Endothelial cell of umbilical vein (primary cell): ENCODE measurements around the gene SMURF1. TPM values are rescaled to one million over a fixed set of nuclear protein-coding genes. Genes with fewer than 3 reads are reported as not detected.

Experiments
- BruUV-seq: library from RNA; stranded (reverse); fragments of 400-500 nt; replicated peaks from 2 replicates; lab custom pipeline; 2021; lab: Mats Ljungman, UMichigan
- CTCF ChIA-PET: fragments of 300-600, 350-600 bp; sonication (Branson Sonifier 250); formaldehyde crosslinking; loops from one replicate; lab custom pipeline; 2021; ENCODE audit warnings: antibody characterized with exemption, inconsistent platforms; lab: Charles Lee
- POLR2A ChIA-PET: fragments of 300-600, 350-600 bp; sonication (Branson Sonifier 250); formaldehyde crosslinking; loops from one replicate; lab custom pipeline; 2021; ENCODE audit warnings: antibody characterized with exemption, inconsistent platforms; lab: Charles Lee
- DNase-seq: peaks from one replicate; pipeline ENCODE4 v3.0.0-alpha.2; 2011; ENCODE audit warnings: low read depth, low spot score
- FAIRE-seq: peaks from 2 replicates; lab custom pipeline; 2011; peaks lifted over from hg19 to GRCh38; lab: Jason Lieb, UNC
- H2AFZ ChIP-seq: 2 replicates; pipeline ENCODE4 v1.6.0; 2012; ENCODE audit warnings: low read depth, low read length, control low read depth, inconsistent platforms
- H3K27ac ChIP-seq: 2 replicates; pipeline ENCODE4 v1.5.1; 2011; ENCODE audit warnings: low read depth, mild to moderate bottlenecking, control low read depth, low read length, moderate library complexity; ENCODE audit not compliant: insufficient read depth
- H3K27me3 ChIP-seq, 2 experiments: 2 replicates each; pipeline versions ENCODE4 v1.6.0 to v1.6.1; 2011; ENCODE audit warnings: low read length in 2 of 2, mixed read lengths in 1 of 2; ENCODE audit not compliant: control insufficient read depth in 2 of 2, insufficient read depth in 2 of 2
- H3K36me3 ChIP-seq, 2 experiments: 2 replicates in 1 of 2; 3 replicates in 1 of 2; pipeline ENCODE4 v1.5.1; 2011; ENCODE audit warnings: low read length in 2 of 2, mild to moderate bottlenecking in 1 of 2, moderate library complexity in 1 of 2; ENCODE audit not compliant: control insufficient read depth in 2 of 2, insufficient read depth in 2 of 2; ENCODE audit errors: extremely low read depth in 1 of 2
- H3K4me1 ChIP-seq: 3 replicates; pipeline ENCODE4 v1.5.1; 2011; ENCODE audit warnings: mild to moderate bottlenecking, low read length; ENCODE audit not compliant: control insufficient read depth, insufficient read depth; ENCODE audit errors: extremely low read depth
- H3K4me2 ChIP-seq: 2 replicates; pipeline ENCODE4 v1.6.1; 2011; ENCODE audit warnings: low read length, control low read depth, mixed read lengths; ENCODE audit not compliant: insufficient read depth
- H3K4me3 ChIP-seq, 3 experiments: fragments of 200-600 bp in 1 of 3; sonication (generic), shearing (Covaris generic) in 1 of 3; replicated peaks in 1 of 3; 2 replicates each; pipeline ENCODE4 v1.5.1; 2011 to 2016; ENCODE audit warnings: control low read depth in 3 of 3, low read length in 3 of 3, mild to moderate bottlenecking in 2 of 3, inconsistent platforms in 1 of 3, low read depth in 1 of 3, moderate library complexity in 1 of 3; ENCODE audit not compliant: insufficient read depth in 1 of 3
- H3K79me2 ChIP-seq: 2 replicates; pipeline ENCODE4 v1.6.0; 2012; ENCODE audit warnings: low read length, inconsistent platforms; ENCODE audit not compliant: control insufficient read depth, insufficient read depth
- H3K9ac ChIP-seq: replicated peaks from 2 replicates; pipeline ENCODE3; 2011; ENCODE audit warnings: low read length, control low read depth; ENCODE audit not compliant: insufficient read depth; ENCODE audit errors: extremely low read depth
- H3K9me1 ChIP-seq: replicated peaks from 3 replicates; pipeline ENCODE4 v1.6.0; 2011; ENCODE audit warnings: mild to moderate bottlenecking, low read length; ENCODE audit not compliant: control insufficient read depth, insufficient read depth; ENCODE audit errors: extremely low read depth
- H3K9me3 ChIP-seq: replicated peaks from 2 replicates; pipeline ENCODE4 v1.5.1; 2012; ENCODE audit warnings: low read length, inconsistent platforms; ENCODE audit not compliant: control insufficient read depth, insufficient read depth
- H4K20me1 ChIP-seq: replicated peaks from 2 replicates; pipeline ENCODE3; 2011; ENCODE audit warnings: mild to moderate bottlenecking, low read length; ENCODE audit not compliant: control insufficient read depth, insufficient read depth; ENCODE audit errors: extremely low read depth
- CTCF ChIP-seq, 2 donors: IDR thresholded peaks; 1 replicate in 1 of 2; 2 replicates in 1 of 2; pipeline ENCODE4 v1.5.1; 2011; ENCODE audit warnings: low read length in 2 of 2, mild to moderate bottlenecking in 2 of 2, moderate library complexity in 2 of 2, control low read depth in 1 of 2, inconsistent platforms in 1 of 2, low read depth in 1 of 2; ENCODE audit not compliant: insufficient read depth in 1 of 2; ENCODE audit errors: extremely low read depth in 1 of 2
- EZH2 ChIP-seq: IDR thresholded peaks from 2 replicates; pipeline ENCODE4 v1.6.1; 2012; ENCODE audit warnings: borderline replicate concordance, low read depth, mild to moderate bottlenecking, moderate library complexity, low read length, inconsistent platforms; ENCODE audit not compliant: severe bottlenecking
- FOS ChIP-seq: IDR thresholded peaks from 2 replicates; pipeline ENCODE4 v1.6.1; 2011; ENCODE audit warnings: mild to moderate bottlenecking, low read length, moderate library complexity, borderline replicate concordance; ENCODE audit not compliant: insufficient read depth
- GATA2 ChIP-seq: IDR thresholded peaks from 2 replicates; pipeline ENCODE4 v1.7.0; 2011; ENCODE audit warnings: low read depth, mild to moderate bottlenecking, moderate library complexity, mixed read lengths, low read length; ENCODE audit not compliant: insufficient read length, insufficient read depth
- JUN ChIP-seq: IDR thresholded peaks from 2 replicates; pipeline ENCODE4 v1.6.1; 2011; ENCODE audit warnings: borderline replicate concordance, low read depth; ENCODE audit not compliant: insufficient read length, insufficient read depth
- MYC ChIP-seq: IDR thresholded peaks from one replicate; pipeline ENCODE4 v1.6.1; 2011; ENCODE audit warnings: mild to moderate bottlenecking, low read depth, low read length
- POLR2A ChIP-seq: IDR thresholded peaks from 2 replicates; pipeline ENCODE4 v1.6.1; 2012; ENCODE audit warnings: low read depth, mild to moderate bottlenecking, control low read depth, low read length
- POLR2AphosphoS5 ChIP-seq: IDR thresholded peaks from 2 replicates; pipeline ENCODE4 v1.6.1; 2012; ENCODE audit warnings: low read depth, mild to moderate bottlenecking, control low read depth, low read length, moderate library complexity; ENCODE audit not compliant: insufficient read depth
- dilution Hi-C: fragments of 300-500 bp; cut with MboI; formaldehyde crosslinking; loops from one replicate; pipeline ENCODE4 v1.15.0; 2019; ENCODE audit warnings: low sequenced_read_pairs; ENCODE audit not compliant: extremely low pct_ligation_motif_present
- intact Hi-C: fragments of 100-400 bp; cut with micrococcal nuclease; formaldehyde crosslinking; loops from one replicate; pipeline ENCODE4 v1.10.0; 2022
- polyA plus RNA-seq, 4 experiments: library from polyadenylated mRNA; depleted of rRNA in 3 of 4; stranded (reverse) in 3 of 4; unstranded in 1 of 4; fragments of >200 nt; gene quantifications; 2 replicates each; pipeline versions ENCODE4 v1.2.1 to v1.2.3, GENCODE V29; 2011 to 2012; ENCODE audit warnings: missing spikeins in 1 of 4
- total RNA-seq: library from RNA; stranded (reverse); gene quantifications from 2 replicates; pipeline ENCODE4 v1.2.3, GENCODE V29; 2021
- TF ChIP-seq, protein P1 (sequence below): IDR thresholded peaks from 2 replicates; pipeline ENCODE4 v1.6.1; 2011; ENCODE audit not compliant: insufficient read depth, insufficient read length

Gene SMURF1
- total and polyA plus RNA-seq, 2 donors (not counting 3 experiments of a cell fraction or from before 2014, with no cell fraction given), result 11.5 to 22.8 TPM

GRCh38 chr7:98992076-98992475, 151.8 kb downstream of the SMURF1 start:
- CTCF ChIA-PET, result interaction anchor here (0.6 kb wide), 1 partner anchor 17 kb away, joined by 3 read pairs; no protein-coding TSS in a partner anchor
- Histone ChIP-seq H3K9me1 (no peaks in the 10 kb centered on the region), H2AFZ (no peak overlapping the region), H3K36me3 (peaks cover 19 to 62% of the 10 kb centered on the region in 2 experiments), H3K4me3 (no peak overlapping the region), H3K9ac (no peak overlapping the region), H3K27me3 (no peaks in the 10 kb centered on the region), H3K4me2 (no peak overlapping the region), H3K27ac (no peak overlapping the region), H3K79me2 (no peaks in the 10 kb centered on the region), H4K20me1 (no peaks in the 10 kb centered on the region), H3K4me1 (no peaks in the 10 kb centered on the region), H3K9me3 (no peaks in the 10 kb centered on the region)
- TF ChIP-seq EZH2 (no peak), FOS (no peak), MYC (no peak), JUN (no peak), CTCF (IDR thresholded peaks at IDR 0.05; ENCODE audit: extremely low read depth in 1 of 2, insufficient read depth in 1 of 2, low read depth in 1 of 2, low read length in 2 of 2) (no peak), POLR2A (no peak), GATA2 (no peak), POLR2AphosphoS5 (no peak)
- TF ChIP-seq, protein P1, sequence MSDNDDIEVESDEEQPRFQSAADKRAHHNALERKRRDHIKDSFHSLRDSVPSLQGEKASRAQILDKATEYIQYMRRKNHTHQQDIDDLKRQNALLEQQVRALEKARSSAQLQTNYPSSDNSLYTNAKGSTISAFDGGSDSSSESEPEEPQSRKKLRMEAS, result no peak
- intact Hi-C loops (no loop called here), dilution Hi-C loops (no loop called here)
- no TSS peak for BruUV-seq
- FAIRE-seq, result no peak
- DNase-seq, result no peak
- POLR2A ChIA-PET, result no interaction called here
